ENCODE measurements around the gene CLTB. TPM values are rescaled to one million over a fixed set of nuclear protein-coding genes. Genes with fewer than 3 reads are reported as not detected.

Gene CLTB
- total and polyA plus RNA-seq, 2 experiments from 2014 or later = 26.8 to 34.0 TPM

DNA sequence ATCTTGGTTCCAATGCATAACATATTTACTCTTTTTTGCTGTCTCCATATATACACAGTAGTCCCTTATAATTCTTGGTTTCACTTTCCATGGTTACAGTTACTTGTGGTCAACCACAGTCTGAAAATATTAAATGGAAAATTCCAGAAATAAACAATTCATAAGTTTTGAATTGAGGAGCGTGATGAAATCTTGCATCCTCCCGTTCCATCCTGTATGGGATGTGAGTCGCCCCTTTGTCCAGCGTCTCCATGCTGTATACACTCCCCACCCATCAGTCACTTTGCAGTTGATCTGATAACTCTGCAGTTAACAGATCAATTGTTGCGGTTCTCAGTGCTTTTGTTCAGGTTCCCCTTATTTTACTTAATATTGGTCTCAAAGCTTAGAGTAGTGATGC is 20.3 kb upstream of the CLTB start:
- Mint-ChIP-seq H3K4me1 (peaks cover 5% of the 10 kb centered on the region), H3K36me3 (ENCODE audit: low read depth) (peaks cover 8% of the 10 kb centered on the region), H3K9me3 (peaks cover 23% of the 10 kb centered on the region), H3K4me3 (no peak overlapping the region), H3K27ac (no peak overlapping the region), H3K27me3 (ENCODE audit: insufficient read depth, low read depth, poor library complexity) (peaks cover 8% of the 10 kb centered on the region)
- Histone ChIP-seq H3K4me1 (ENCODE audit: insufficient read depth) (peaks cover under 1% of the 10 kb centered on the region; the same call in 1 of the 2 replicates), H4K20me1 (replicated peaks; ENCODE audit: insufficient read depth) (no peaks in the 10 kb centered on the region), H3K79me2 (replicated peaks; ENCODE audit: insufficient read depth) (no peaks in the 10 kb centered on the region), H2AFZ (no peak overlapping the region), H3K27me3 (ENCODE audit: insufficient read depth) (no peaks in the 10 kb centered on the region), H3K36me3 (ENCODE audit: insufficient read depth) (no peaks in the 10 kb centered on the region), H3K9me2 (ENCODE audit: insufficient read depth) (no peaks in the 10 kb centered on the region), H3F3A (replicated peaks; ENCODE audit: low read depth) (no peaks in the 10 kb centered on the region), H3K27ac (ENCODE audit: low read depth) (no peak overlapping the region), H3K4me3 (no peak overlapping the region), H3K4me2 (no peak overlapping the region)
- no peak for DNase-seq (ENCODE audit: low spot score)
- TF ChIP-seq EZH2 (IDR thresholded peaks at IDR 0.05; ENCODE audit: low read depth, unreplicated experiment) = no peak
- TF ChIP-seq STAT1 (IDR thresholded peaks at IDR 0.05; ENCODE audit: unreplicated experiment) = no peak
- TF ChIP-seq, protein P1, sequence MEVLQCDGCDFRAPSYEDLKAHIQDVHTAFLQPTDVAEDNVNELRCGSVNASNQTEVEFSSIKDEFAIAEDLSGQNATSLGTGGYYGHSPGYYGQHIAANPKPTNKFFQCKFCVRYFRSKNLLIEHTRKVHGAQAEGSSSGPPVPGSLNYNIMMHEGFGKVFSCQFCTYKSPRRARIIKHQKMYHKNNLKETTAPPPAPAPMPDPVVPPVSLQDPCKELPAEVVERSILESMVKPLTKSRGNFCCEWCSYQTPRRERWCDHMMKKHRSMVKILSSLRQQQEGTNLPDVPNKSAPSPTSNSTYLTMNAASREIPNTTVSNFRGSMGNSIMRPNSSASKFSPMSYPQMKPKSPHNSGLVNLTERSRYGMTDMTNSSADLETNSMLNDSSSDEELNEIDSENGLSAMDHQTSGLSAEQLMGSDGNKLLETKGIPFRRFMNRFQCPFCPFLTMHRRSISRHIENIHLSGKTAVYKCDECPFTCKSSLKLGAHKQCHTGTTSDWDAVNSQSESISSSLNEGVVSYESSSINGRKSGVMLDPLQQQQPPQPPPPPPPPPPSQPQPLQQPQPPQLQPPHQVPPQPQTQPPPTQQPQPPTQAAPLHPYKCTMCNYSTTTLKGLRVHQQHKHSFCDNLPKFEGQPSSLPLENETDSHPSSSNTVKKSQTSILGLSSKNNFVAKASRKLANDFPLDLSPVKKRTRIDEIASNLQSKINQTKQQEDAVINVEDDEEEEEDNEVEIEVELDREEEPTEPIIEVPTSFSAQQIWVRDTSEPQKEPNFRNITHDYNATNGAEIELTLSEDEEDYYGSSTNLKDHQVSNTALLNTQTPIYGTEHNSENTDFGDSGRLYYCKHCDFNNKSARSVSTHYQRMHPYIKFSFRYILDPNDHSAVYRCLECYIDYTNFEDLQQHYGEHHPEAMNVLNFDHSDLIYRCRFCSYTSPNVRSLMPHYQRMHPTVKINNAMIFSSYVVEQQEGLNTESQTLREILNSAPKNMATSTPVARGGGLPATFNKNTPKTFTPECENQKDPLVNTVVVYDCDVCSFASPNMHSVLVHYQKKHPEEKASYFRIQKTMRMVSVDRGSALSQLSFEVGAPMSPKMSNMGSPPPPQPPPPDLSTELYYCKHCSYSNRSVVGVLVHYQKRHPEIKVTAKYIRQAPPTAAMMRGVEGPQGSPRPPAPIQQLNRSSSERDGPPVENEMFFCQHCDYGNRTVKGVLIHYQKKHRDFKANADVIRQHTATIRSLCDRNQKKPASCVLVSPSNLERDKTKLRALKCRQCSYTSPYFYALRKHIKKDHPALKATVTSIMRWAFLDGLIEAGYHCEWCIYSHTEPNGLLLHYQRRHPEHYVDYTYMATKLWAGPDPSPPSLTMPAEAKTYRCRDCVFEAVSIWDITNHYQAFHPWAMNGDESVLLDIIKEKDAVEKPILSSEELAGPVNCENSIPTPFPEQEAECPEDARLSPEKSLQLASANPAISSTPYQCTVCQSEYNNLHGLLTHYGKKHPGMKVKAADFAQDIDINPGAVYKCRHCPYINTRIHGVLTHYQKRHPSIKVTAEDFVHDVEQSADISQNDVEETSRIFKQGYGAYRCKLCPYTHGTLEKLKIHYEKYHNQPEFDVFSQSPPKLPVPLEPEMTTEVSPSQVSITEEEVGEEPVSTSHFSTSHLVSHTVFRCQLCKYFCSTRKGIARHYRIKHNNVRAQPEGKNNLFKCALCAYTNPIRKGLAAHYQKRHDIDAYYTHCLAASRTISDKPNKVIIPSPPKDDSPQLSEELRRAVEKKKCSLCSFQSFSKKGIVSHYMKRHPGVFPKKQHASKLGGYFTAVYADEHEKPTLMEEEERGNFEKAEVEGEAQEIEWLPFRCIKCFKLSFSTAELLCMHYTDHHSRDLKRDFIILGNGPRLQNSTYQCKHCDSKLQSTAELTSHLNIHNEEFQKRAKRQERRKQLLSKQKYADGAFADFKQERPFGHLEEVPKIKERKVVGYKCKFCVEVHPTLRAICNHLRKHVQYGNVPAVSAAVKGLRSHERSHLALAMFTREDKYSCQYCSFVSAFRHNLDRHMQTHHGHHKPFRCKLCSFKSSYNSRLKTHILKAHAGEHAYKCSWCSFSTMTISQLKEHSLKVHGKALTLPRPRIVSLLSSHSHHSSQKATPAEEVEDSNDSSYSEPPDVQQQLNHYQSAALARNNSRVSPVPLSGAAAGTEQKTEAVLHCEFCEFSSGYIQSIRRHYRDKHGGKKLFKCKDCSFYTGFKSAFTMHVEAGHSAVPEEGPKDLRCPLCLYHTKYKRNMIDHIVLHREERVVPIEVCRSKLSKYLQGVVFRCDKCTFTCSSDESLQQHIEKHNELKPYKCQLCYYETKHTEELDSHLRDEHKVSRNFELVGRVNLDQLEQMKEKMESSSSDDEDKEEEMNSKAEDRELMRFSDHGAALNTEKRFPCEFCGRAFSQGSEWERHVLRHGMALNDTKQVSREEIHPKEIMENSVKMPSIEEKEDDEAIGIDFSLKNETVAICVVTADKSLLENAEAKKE (CRISPR knock-in tag; IDR thresholded peaks at IDR 0.05) = no peak
- no peak for TF ChIP-seq ZNF114 (CRISPR knock-in tag; IDR thresholded peaks at IDR 0.05)
- TF ChIP-seq CREB1 (CRISPR knock-in tag; IDR thresholded peaks at IDR 0.05; ENCODE audit: low read depth) = no peak
- ATAC-seq = no peak

DNA sequence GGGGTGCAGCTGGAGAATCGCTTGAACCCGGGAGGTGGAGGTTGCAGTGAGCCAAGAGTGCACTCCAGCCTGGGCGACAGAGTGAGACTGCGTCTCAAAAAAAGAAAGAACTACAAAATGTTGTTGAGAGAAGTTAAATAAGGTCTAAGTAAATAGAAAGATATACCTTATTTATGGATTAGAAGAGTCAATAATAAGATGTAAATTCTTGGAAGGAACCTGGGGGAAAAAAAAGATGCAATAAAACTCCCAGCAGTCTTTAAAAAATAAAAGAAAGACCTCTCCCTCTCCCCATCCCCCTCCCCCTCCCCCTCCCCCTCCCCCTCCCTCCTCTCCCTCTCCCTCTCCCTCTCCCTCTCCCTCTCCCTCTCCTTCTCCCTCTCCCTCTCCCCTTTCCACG is 16.4 kb upstream of the CLTB start:
- Histone ChIP-seq H2AFZ (no peak overlapping the region), H3K4me2 (no peak overlapping the region), H3K27ac (ENCODE audit: low read depth) (no peak overlapping the region), H3K79me2 (replicated peaks; ENCODE audit: insufficient read depth) (no peaks in the 10 kb centered on the region), H3K36me3 (ENCODE audit: insufficient read depth) (no peaks in the 10 kb centered on the region), H4K20me1 (replicated peaks; ENCODE audit: insufficient read depth) (no peaks in the 10 kb centered on the region), H3K27me3 (ENCODE audit: insufficient read depth) (no peaks in the 10 kb centered on the region), H3F3A (replicated peaks; ENCODE audit: low read depth) (no peaks in the 10 kb centered on the region), H3K9me2 (ENCODE audit: insufficient read depth) (no peaks in the 10 kb centered on the region), H3K4me1 (ENCODE audit: insufficient read depth) (no peaks in the 10 kb centered on the region), H3K4me3 (no peak overlapping the region)
- H3K4me1 Mint-ChIP-seq = no peaks in the 10 kb centered on the region
- no peak for DNase-seq (ENCODE audit: low spot score)
- peaks cover 23% of the 10 kb centered on the region for H3K9me3 Mint-ChIP-seq
- no peak for ATAC-seq
- H3K36me3 Mint-ChIP-seq (ENCODE audit: low read depth) = peaks cover 8% of the 10 kb centered on the region
- H3K27me3 Mint-ChIP-seq (ENCODE audit: insufficient read depth, low read depth, poor library complexity) = peaks cover 3% of the 10 kb centered on the region
- no peak overlapping the region for H3K4me3 Mint-ChIP-seq
- H3K27ac Mint-ChIP-seq = no peak overlapping the region
- TF ChIP-seq JUNB (IDR thresholded peaks at IDR 0.05; ENCODE audit: unreplicated experiment) = no peak
- no peak for TF ChIP-seq EZH2 (IDR thresholded peaks at IDR 0.05; ENCODE audit: low read depth, unreplicated experiment)
- TF ChIP-seq ZNF331 (CRISPR knock-in tag; IDR thresholded peaks at IDR 0.05; ENCODE audit: low read depth) = no peak
- TF ChIP-seq, protein P1 (CRISPR knock-in tag; IDR thresholded peaks at IDR 0.05) = no peak
- TF ChIP-seq ZNF114 (CRISPR knock-in tag; IDR thresholded peaks at IDR 0.05) = no peak
